Iris pigment epithelial cell (primary cell): ENCODE results near the gene MRPL24.

Experiments used
- DNase-seq: peaks from one replicate; pipeline ENCODE4 v3.0.0-alpha.2; 2011; ENCODE audit warnings: low read depth

Gene MRPL24

DNA sequence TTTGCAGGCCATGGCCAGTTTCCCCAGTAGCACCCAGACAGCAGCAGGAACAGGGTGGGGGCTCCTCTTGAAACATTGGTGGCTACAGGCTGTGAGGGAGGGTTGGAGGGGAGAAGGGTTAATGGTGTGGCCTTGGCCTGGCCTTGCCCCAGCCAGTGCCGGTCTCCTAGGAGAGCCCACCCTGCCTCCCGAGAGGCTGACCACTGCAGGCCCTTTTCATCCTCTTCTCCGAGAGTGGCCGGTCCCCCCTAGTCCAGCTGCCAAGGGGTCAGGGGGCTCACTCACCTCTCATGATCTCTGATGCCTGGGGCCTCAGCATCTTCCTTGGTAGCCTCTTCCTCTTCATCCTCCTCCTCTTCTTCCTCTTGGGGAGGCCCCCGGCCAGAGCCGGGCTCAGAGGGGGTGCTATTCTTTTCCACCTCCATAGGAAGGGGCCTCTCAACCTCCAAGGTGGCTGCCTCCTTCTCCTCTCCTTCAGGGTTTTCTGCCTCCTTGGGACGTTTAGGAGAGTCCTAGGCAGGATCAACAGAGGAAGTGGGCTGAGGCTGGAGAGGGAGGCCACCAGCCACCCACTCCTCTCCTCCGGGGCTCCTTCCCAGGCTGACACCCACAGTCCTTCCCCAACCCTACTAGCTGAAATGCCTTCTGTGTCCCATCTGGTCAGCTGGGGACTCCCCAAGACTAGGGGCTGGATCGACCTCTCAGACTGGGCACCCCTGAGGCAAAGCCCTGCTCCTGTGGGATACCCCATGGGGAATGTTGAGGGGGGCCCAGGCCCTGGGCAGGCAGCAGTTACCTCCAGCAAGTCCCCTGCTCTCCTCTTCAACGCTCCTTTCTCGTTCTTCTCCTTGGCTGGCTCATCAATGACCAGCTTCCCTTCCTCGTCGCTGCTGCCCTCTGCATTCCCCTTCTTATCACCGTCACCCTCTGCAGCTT is 2.7 kb upstream of the MRPL24 start:
- DNase-seq, result no peak

DNA sequence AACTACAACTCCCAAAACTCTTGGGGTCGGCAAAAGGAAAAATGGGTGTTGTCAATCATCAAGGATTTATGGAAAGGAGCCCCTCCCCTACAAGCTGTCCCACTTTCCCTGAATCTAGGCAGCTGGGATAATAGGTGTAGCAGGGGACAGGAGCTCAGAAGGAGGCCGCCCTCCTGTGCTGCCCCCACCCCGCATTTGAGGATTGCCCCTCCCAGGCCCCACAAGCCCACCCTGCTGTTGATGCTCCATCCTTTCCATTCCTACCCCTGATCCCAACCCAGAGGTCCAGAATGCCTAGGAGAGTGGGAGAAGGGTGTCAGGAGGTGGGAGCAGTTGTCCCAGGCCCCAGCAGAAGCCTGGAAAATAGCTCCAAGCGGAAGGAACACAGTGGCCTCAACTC is 1.9 kb upstream of the MRPL24 start:
- no peak for DNase-seq

DNA sequence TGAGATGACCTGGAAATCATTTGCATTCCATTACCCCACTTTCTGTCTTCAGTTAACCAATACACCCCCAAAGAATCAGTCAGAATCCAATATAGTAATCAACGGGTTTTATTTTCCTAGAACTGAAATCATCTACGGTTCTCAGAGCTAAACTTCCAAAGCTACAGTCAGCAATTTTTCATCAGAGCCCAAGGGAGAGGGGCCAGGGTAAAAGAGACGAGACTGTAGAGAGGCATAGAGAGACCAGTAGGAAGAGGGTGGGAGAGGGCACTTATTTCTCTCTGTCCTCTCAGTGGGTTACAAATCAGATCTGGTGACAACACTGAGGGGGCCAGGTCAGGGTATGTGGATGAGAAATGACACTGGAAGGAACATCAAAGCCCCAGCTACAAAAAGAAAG is 1.1 kb upstream of the MRPL24 start:
- no peak for DNase-seq

DNA sequence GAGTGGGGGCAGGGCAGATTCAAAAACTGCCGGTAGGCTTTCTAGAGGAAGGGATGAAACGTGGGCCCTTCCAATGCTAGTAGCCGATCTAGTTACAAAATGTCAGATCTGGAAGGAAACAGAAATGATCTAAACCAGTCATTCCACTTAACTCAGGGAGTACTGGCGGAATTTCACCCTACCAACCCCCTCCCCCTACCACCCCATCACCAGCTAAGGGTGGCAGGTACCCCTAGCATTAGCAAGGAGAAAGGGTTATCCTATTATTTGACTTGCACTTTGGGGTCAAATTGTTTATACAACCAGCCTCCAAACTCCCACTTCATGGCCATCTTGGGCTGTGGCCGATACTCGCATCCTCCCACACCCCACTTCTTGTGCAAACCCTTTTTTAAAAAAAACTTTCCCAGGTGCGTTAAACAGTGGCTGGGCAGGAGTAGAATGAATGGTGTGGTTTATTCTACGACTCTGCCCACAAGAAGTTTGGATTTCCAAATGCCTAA is 644 bp upstream of the MRPL24 start:
- no peak for DNase-seq

DNA sequence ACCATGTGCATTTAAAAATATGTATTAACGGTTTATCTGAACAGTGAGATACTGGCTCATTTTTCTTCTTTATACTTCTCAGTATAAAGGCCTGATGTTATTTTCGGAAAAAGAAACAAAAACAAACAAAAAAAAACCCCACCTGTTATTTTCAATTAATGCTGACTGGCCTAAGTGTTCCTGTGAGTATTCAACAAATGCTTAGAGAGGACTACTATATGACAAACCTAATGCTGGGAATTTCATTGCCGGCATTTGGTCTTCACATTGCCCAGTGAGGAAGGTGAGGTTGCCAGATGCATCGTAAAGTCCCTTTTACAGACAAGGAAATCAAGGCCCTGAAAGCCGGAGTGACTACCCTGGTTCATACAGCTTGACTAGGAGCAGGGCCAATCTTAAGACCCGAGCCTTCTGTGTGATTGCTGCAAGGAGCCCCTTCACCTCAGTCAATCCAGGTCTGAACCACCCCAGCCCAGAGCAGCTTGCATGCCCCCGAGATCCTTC is 599 bp downstream of the MRPL24 start:
- no peak for DNase-seq

DNA sequence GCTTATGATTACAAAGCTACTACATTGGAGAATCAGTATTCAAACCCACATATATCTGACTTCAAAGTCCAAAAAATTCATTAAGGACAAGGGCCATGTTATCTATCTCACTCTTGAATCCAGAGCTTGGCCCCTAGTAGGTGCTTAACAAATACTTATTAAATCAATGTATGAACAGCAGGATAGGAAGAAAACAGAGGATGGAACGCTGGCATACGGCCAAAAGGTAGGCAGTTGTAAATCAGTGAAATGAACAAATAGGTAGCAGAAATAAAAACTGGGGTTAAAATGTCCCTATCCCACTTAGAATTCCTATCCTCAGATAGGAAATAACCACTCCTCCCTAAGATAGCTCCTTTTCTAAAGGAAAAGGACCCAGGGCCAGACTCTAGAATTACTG is 2.0 kb downstream of the MRPL24 start:
- DNase-seq, result no peak

DNA sequence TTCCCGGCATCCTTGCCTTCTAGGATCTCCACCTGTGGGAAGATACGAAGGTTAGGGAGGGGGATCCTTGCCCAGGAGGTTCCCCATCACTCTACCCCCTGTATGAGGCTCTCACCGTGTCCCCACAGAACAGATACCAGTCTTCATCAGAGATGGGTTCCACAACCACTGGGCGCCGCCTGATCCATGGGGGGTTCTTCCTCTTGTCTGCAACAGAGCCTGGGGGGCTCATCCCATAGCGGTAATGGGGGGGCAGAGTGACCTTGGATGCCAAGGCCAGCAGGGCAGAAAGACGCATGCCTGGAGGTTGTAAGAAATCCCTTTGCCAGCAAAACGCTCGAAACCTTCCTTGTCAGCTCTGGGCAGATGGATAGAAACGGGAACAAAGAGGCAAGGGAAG is 2.5 kb downstream of the MRPL24 start:
- DNase-seq, result no peak

DNA sequence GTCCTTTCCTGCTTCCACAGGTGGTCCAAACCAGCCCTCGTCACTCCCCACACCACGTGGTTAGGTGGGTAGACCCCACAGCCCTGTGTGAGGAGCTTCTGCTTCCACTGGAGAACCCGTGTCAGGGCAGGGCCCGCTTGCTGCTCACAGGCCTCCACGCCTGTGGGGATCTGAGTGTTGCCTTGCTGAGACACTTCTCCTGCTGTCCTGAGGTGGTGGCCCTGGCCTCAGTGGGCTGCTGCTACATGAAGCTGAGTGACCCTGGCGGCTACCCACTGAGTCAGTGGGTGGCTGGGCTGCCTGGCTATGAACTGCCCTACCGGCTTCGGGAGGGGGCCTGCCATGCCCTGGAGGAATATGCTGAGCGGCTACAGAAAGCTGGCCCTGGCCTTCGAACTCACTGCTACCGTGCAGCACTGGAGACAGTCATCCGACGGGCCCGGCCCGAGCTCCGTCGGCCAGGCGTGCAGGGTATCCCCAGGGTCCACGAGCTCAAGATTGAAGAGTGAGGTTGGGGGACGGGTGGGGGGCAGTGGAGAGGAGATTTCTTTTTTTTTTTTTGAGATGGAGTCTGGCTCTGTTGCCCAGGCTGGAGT is 6.8 kb downstream of the MRPL24 start:
- no peak for DNase-seq

DNA sequence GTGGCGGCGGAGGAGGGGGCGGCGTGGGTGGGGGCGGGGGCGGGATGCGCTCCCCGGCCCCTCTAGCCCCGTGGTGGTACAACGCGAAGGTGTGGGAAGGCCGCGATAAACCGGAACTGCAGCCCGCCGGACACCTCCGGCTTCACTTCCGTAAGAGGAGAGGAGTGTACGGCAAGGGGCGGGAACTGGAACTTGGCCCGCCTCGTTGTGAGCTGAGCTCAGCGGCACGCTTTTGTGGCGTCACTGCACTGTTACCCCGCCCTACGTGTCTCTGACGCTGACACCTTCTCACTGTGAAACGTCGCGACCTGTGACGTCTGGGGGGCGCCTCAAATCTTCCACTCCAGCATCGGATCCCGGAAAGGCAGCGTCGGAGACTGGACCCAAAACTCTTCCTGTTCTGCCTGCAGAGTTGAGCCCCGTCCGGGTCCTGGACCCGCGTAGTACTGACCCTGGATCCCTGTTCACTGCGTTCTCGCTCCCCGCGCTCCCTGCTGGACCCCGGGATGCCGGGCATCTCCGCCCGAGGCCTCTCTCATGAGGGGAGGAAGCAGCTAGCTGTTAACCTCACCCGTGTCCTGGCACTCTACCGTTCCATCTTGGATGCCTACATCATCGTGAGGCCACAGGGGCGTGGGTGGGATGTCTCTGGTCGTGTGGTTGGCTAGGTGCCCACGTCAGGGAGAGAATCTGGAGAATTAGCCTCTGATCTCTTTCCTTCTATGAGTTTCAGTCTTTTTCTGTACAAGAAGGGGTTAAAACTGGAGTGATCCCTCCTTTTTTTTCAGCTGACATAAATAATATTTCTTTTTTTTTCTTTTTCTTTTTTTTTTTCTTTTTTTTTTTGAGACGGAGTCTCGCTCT is 12.1 kb downstream of the MRPL24 start, which contains the start of gene ISG20L2:
ISG20L2 (minus strand) TSS at position 168 of the 864 bp plus-strand sequence. CDS start 1,114 bp downstream, outside the sequence.
- DNase-seq, result peak; percentile 99

DNA sequence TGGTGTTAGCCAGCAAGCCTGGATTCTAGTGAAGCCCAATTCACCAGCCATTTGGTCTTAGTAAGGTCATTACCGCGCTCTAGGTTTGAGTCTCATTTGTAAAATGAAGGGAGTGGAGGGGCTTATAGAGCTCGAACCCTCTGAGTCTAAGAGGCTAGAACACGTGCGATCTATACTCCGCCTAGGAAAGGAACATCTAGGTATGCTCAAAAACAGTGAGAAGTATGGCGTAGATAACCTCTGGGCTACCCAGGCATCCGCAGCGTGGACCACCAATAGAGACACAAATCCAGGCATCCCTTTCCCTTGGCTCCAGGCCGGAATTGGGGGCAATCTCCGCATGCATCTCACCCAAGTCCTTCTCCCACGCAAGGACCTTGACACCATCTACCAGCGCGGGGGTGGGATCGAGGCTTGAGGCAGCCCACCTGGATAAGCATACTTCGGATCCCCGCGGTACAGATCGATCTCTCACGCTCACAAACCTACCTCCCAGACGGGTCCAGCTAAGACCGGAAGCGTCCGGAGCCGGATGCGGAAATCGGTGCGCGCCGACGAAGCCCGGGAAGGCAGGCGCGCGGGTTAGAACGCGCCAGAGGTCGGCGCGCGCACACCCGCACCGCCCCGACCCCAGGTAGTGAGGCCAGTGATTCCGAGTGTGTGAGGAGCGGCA is 12.8 kb downstream of the MRPL24 start, which contains the start of gene METTL25B:
METTL25B (plus strand) TSS at position 544 of the 673 bp plus-strand sequence. CDS start 636 bp downstream, outside the sequence.
- DNase-seq, result peak; percentile 81

DNA sequence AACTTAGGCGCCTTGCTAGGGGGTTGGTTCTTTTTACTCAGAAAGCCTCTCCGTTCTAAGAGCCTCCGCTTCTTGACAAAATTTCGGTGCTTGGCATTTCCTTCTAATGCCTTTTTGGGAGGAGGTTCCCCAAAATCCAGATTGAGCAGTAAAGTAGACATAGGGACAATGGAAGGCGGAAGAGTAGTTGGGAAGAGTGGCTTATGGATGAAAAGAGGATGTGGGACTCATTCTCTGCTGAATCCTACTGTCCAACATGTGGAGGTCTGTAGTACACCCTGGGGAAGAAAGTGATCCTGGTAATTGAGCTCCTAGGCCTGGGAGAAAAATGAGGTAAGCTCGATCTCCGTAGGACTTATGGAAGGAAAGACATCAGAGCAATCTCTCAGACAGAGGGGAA is 13.4 kb downstream of the MRPL24 start:
- DNase-seq, result no peak

DNA sequence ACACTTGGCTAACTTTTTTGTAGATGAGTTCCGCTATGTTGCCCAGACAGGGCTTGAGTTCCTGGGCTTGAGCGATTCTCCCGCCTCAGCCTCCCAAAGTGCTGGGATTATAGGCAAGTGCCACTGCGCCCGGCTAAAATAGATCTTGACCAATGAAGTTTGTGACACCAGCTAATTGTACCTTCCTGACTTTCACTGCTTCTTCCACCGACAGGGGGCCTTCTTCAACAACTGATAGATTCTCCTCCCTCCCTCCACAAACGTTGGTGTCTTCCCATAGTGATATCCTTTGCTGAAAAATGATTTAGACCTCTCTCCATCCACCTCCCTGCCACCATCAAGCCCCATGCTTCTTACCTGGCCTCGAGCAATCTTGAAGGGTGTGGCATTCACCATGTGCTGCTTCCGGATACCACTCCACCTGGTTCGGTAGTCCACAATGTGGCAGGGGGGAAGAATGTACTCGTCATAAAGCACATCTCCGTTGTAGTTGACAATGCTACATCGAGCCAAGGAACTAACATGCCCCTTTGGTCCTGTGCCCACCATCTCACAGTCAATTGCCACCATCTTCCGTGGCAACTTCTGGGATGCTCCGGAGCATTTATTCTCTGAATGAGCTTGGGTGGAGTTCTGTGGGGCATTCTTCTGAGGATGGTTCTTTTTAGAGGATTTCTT is 14.2 kb downstream of the MRPL24 start:
- DNase-seq, result peak; percentile 71

DNA sequence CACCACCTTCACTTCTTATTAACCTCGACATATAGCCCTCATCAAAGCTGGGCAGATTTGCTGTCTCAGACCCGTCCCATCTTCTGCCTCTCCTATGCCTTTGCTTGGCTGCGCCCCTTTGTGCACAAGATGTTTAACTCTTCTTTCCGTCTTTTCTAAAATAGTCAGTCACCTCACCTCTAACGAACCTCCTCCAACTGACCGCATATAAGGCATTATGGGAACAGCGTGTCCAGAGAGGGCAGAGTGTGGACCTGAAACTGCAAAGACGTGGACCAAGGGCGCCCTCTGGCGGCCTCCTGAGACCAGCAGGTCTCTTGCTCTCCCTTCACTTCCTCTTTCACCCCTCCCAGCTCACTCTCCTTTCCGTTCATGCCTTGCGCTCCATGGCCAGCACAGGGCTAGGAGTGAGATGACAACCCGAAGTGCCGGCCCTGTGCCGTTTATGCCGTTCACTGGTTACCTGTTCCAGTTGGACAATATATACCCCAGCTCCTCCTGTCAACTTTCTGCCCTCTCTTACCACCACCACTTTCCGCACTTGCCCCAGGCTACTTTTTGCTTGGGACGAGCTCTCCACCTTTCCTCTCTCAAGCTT is 15.1 kb downstream of the MRPL24 start:
- peak; percentile 88 for DNase-seq

DNA sequence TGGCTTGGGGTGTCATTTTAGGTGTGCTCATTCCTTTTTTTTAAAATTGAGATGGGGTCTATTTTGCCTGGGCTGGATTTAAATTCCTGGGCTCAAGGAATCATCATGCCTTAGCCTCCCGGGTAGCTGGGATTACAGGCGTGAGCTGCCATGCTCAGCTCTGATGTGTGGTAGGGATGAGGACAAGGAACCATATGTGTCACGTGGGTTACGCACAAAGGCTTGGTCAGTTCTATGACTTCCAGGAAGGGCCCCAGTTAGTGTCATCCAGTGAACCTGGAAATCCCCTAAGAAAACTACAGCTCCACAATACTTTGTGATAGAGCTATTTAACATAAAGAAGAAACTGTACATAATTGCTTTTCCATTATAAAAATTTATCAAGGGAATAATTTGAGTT is 19.4 kb downstream of the MRPL24 start:
- no peak for DNase-seq

DNA sequence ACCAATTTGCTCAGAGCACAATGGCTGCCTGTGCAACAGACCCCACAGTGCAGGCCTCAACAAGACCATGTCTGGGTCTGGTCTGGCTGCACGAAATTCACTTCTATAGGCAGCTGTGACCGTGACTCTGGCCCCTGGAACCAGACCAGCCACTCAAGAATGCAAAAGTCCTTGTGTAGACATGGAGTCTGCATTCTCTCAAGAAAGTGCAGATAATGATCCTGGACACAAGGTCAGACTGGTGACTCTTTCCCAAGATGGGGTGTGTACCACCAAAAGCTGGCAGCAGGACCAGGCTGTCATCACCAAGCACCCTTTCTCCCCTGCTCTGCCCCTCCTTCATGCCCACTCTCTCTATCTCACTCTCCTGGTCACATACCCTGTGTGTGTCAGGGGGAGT is 19.8 kb downstream of the MRPL24 start:
- no peak for DNase-seq

DNA sequence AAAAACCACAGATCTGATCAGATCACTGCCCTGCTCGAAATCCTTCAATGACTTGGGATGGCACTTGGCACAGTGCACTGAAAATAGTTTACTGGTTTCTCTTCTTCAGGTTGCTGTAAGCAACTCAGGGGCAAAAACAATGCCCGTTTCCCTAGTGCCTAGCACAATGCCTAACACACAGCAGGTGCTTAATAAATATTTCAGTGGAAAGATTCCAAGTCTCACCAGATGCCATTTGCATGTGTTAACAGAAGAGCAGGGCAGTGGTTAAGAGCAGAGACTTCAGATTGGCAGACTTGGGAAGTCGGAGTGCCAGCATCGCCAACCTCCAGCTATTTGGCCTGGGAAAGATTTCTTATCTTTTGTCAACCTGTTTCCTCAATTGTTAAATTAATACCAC is 23.5 kb downstream of the MRPL24 start:
- DNase-seq, result no peak

DNA sequence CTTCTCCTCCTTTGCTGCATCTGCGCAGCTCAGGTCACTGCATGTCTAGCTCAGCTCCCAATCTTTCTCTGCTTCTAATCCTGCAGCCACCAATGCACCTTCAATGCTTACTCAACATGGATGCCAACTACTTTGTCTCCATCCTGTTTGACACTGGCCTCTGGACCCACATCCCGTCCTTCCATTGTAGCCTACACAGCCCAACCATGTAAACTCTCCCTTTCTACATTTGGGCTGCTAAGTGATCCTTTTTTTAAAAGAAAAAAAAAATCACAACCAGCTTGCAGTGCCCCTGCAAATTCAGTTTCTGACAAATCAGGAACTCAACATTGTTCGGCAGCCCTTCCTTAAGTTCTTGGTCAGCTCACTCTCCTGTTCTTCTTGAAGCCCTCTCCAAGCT is 26.1 kb downstream of the MRPL24 start:
- no peak for DNase-seq

DNA sequence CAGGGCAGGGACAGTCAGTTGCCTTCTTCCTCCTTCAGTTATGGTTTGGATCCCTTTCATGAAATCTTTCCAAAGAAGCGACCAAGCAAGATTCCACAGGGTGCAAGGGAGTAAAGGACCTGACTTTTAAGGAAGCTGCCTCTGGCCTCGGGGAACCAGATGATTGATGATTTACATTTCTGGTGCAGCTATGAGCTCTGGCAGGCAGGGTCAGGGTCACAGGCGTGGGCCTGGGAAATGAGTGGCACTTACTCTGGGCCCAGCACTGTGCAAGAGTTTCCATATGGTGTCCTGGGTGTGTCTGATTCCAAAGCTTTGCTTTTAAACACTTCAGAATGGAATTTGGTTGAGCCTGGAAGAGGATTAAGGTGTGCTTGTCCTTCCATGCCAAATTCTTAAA is 28.3 kb downstream of the MRPL24 start:
- no peak for DNase-seq

DNA sequence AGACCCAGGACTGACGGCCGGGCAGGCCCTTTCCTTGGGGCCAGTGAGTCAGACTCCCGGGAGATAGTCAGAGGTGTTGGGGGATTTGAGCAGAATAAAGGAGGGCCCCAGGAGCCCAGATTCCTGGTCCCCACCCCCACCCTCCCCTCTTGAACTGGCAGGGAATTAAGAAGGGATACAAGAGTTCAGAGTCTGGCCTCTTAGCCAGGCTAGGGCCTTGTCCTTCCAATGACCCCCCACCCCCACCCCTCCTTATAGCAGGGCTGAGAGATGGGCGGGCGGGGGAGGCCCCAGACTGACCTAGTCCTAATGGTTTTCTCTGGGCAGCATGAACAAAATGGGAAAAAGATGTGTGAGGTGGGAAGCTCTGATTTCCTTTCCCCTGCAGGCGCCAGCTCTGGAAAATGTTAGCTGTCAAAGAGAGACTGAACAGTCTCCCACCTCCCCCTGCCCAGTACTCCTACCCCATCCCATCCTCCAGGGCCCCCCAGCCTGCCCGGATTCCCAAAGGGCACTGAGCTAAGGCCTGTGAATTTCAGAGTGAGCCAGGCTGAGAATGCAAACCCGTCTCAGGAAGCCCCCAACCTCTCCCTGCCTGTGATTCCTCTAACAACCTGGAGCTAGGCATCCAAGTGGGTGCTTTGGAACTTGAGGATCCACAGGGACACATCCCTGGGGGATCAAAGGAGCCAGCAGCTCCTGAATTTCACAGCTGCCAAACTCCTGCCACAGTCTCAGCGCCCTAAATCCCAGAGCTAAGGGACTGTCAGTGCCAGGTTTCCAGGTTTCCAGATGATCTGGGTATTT is 29.7 kb downstream of the MRPL24 start:
- DNase-seq, result no peak
